HepG2 (cell line): ENCODE measurements around the gene DISP2. TPM values are rescaled to one million over a fixed set of nuclear protein-coding genes. Genes with fewer than 3 reads are reported as not detected.

Experiments used
- ATAC-seq: fragments of 200-7000 bp; cut with Tn5 transposase; 3 replicates; pipeline ENCODE4 v1.9.1; 2020; ENCODE audit warnings: mild to moderate bottlenecking, moderate library complexity
- BruUV-seq: library from RNA; stranded (reverse); fragments of 400-500 nt; replicated peaks from 2 replicates; lab custom pipeline; 2021; lab: Mats Ljungman, UMichigan
- CTCF ChIA-PET: fragments of 300-600 bp; formaldehyde crosslinking; extraction: SDS; loops from one replicate; lab custom pipeline; 2021; ENCODE audit warnings: low total read pairs, inconsistent platforms, low intra/inter-chr PET ratio; lab: Yijun Ruan, JAX
- POLR2A ChIA-PET: fragments of 350-600 bp; sonication (Branson Sonifier 250); formaldehyde crosslinking; loops from one replicate; lab custom pipeline; 2020; ENCODE audit warnings: antibody characterized with exemption, inconsistent platforms; lab: Yijun Ruan, JAX
- DNase-seq: peaks from one replicate; pipeline ENCODE4 v3.0.0-alpha.2; 2015; ENCODE audit warnings: low spot score
- FAIRE-seq: peaks from 3 replicates; lab custom pipeline; 2011; peaks lifted over from hg19 to GRCh38; lab: Jason Lieb, UNC
- H2AFZ ChIP-seq: one replicate; pipeline ENCODE4 v1.6.1; 2011; ENCODE audit warnings: low read length, inconsistent platforms
- H3K27ac ChIP-seq: fragments of 300-600 bp; 3 replicates; pipeline ENCODE4 v1.8.0; 2011; ENCODE audit warnings: mixed run types, mild to moderate bottlenecking, mixed read lengths, low read length, inconsistent platforms; ENCODE audit not compliant: insufficient read depth; ENCODE audit errors: extremely low read length
- H3K27me3 ChIP-seq, 2 experiments: fragments of 200-600 bp in 1 of 2; 2 replicates in 1 of 2; 3 replicates in 1 of 2; pipeline versions ENCODE4 v1.6.0 to v1.8.0; 2011; ENCODE audit warnings: low read length in 2 of 2, mild to moderate bottlenecking in 2 of 2, moderate library complexity in 2 of 2, inconsistent platforms in 1 of 2; ENCODE audit not compliant: insufficient read depth in 2 of 2, control insufficient read depth in 1 of 2
- H3K36me3 ChIP-seq, 2 experiments: fragments of 200-600 bp in 1 of 2; replicated peaks in 1 of 2; 2 replicates in 1 of 2; 3 replicates in 1 of 2; pipeline versions ENCODE4 v1.5.1 to v1.8.0; 2011; ENCODE audit warnings: low read length in 2 of 2, inconsistent platforms in 1 of 2; ENCODE audit not compliant: insufficient read depth in 2 of 2, control insufficient read depth in 1 of 2
- H3K4me1 ChIP-seq: 2 replicates; pipeline ENCODE4 v1.5.1; 2012; ENCODE audit warnings: low read length, inconsistent platforms; ENCODE audit not compliant: insufficient read depth
- H3K4me2 ChIP-seq: 2 replicates; pipeline ENCODE4 v1.6.0; 2011; ENCODE audit warnings: low read depth, low read length, inconsistent platforms
- H3K4me3 ChIP-seq, 3 experiments: fragments of 200-600 bp in 1 of 3; sonication (generic), shearing (Covaris generic) in 1 of 3; replicated peaks in 1 of 3; 2 replicates each; pipeline ENCODE4 v1.5.1; 2011 to 2016; ENCODE audit warnings: low read length in 3 of 3, inconsistent platforms in 2 of 3, low read depth in 2 of 3, mild to moderate bottlenecking in 2 of 3, control low read depth in 1 of 3, mixed read lengths in 1 of 3; ENCODE audit not compliant: insufficient read depth in 1 of 3
- H3K79me2 ChIP-seq: one replicate; pipeline ENCODE4 v1.6.1; 2011; ENCODE audit warnings: low read length, inconsistent platforms; ENCODE audit not compliant: insufficient read depth
- H3K9ac ChIP-seq: 2 replicates; pipeline ENCODE4 v1.6.0; 2011; ENCODE audit warnings: mild to moderate bottlenecking, low read depth, low read length, inconsistent platforms; ENCODE audit not compliant: insufficient read depth
- H3K9me3 ChIP-seq: 2 replicates; pipeline ENCODE4 v1.5.1; 2012; ENCODE audit warnings: mild to moderate bottlenecking, low read length
- H4K20me1 ChIP-seq: 2 replicates; pipeline ENCODE4 v1.6.0; 2011; ENCODE audit warnings: inconsistent platforms, mild to moderate bottlenecking, low read length, moderate library complexity; ENCODE audit not compliant: insufficient read depth
- FOXM1 ChIP-seq: sonication (generic); formaldehyde crosslinking; IDR thresholded peaks from 2 replicates; pipeline ENCODE4 v1.5.0; 2020; ENCODE audit warnings: missing genetic modification reagents
- HNRNPL ChIP-seq: fragments of 200-400 bp; formaldehyde crosslinking; IDR thresholded peaks from 2 replicates; pipeline ENCODE4 v1.6.1; 2017; ENCODE audit warnings: mild to moderate bottlenecking, low read depth, low read length
- KDM2A ChIP-seq: sonication (generic); formaldehyde crosslinking; IDR thresholded peaks from 2 replicates; pipeline ENCODE4 v1.4.0; 2020; ENCODE audit warnings: low read depth, missing genetic modification reagents, borderline replicate concordance
- RAD21 ChIP-seq: fragments of 450-650 bp; formaldehyde crosslinking; IDR thresholded peaks from 2 replicates; pipeline ENCODE4 v1.5.0; 2020; ENCODE audit warnings: mild to moderate bottlenecking
- SALL1 ChIP-seq: sonication (generic); formaldehyde crosslinking; IDR thresholded peaks from 2 replicates; pipeline ENCODE4 v1.8.0; 2022; ENCODE audit warnings: mild to moderate bottlenecking, missing genetic modification reagents
- SMC3 ChIP-seq: IDR thresholded peaks from 2 replicates; pipeline ENCODE4 v1.6.1; 2011; ENCODE audit warnings: low read length, improper control_type of control experiment
- SP140L ChIP-seq: sonication (generic); formaldehyde crosslinking; IDR thresholded peaks from 2 replicates; pipeline ENCODE4 v1.4.0; 2020; ENCODE audit warnings: missing genetic modification reagents, borderline replicate concordance
- STAG1 ChIP-seq: sonication (generic); formaldehyde crosslinking; IDR thresholded peaks from 2 replicates; pipeline ENCODE4 v1.4.0; 2020; ENCODE audit warnings: missing genetic modification reagents
- TEAD3 ChIP-seq: optimal IDR thresholded peaks from 2 replicates; pipeline ENCODE3; 2016; ENCODE audit warnings: borderline replicate concordance
- XRCC5 ChIP-seq: fragments of 200-400 bp; formaldehyde crosslinking; optimal IDR thresholded peaks from 2 replicates; pipeline ENCODE3; 2017; ENCODE audit warnings: mild to moderate bottlenecking, low read length
- ZKSCAN1 ChIP-seq: fragments of 150-350 bp; IDR thresholded peaks from 2 replicates; pipeline ENCODE4 v1.6.1; 2014; ENCODE audit warnings: low read length
- ZNF629 ChIP-seq: sonication (generic); formaldehyde crosslinking; conservative IDR thresholded peaks from 2 replicates; pipeline ENCODE4 v1.5.0; 2020; ENCODE audit warnings: missing genetic modification reagents
- ZNF678 ChIP-seq: sonication (generic); formaldehyde crosslinking; IDR thresholded peaks from 2 replicates; pipeline ENCODE4 v1.4.0; 2020; ENCODE audit warnings: mild to moderate bottlenecking, missing genetic modification reagents
- ZNF841 ChIP-seq: sonication (generic); formaldehyde crosslinking; IDR thresholded peaks from 2 replicates; pipeline ENCODE4 v1.8.1; 2023; ENCODE audit warnings: missing genetic modification reagents, borderline replicate concordance
- ZSCAN25 ChIP-seq: sonication (generic); formaldehyde crosslinking; IDR thresholded peaks from 2 replicates; pipeline ENCODE4 v1.8.0; 2022; ENCODE audit warnings: mild to moderate bottlenecking, missing genetic modification reagents
- WGBS: methylation state at CpG from one replicate; pipeline ENCODE4 v1.1.6; 2017; ENCODE audit warnings: low lambda C conversion rate; 5-methylcytosine and 5-hydroxymethylcytosine counted together
- in situ Hi-C: cut with HindIII; loops from 2 replicates; pipeline ENCODE4 v1.10.0; 2017; ENCODE audit warnings: low pct_unique_long_range_greater_than_20kb; ENCODE audit not compliant: extremely low pct_ligation_motif_present
- intact Hi-C: fragments of 100-400 bp; cut with micrococcal nuclease; formaldehyde crosslinking; loops from one replicate; pipeline ENCODE4 v1.10.0; 2022; ENCODE audit not compliant: unreplicated experiment
- polyA plus RNA-seq, 8 experiments: library from polyadenylated mRNA; depleted of rRNA in 3 of 8; stranded (reverse) in 7 of 8; unstranded in 1 of 8; fragments of >200 nt; fragmentation: Illumina TruSeq in 4 of 8; extraction: Trizol in 4 of 8; gene quantifications; 2 replicates each; pipeline versions ENCODE4 v1.2.1 to v1.2.3, GENCODE V29; 2011 to 2016; ENCODE audit warnings: low read depth in 4 of 8, missing spikeins in 1 of 8, mixed read lengths in 1 of 8; ENCODE audit not compliant: insufficient read depth in 1 of 8
- total RNA-seq, 5 experiments: library from RNA; depleted of rRNA; stranded (reverse); fragments of >200 nt; fragmentation: Illumina TruSeq; extraction: Trizol; gene quantifications; 2 replicates each; pipeline ENCODE4 v1.2.3, GENCODE V29; 2016; ENCODE audit warnings: low read depth in 1 of 5
- TF ChIP-seq, protein P1 (sequence below): sonication (generic); formaldehyde crosslinking; IDR thresholded peaks from 2 replicates; pipeline ENCODE4 v1.5.0; 2020; ENCODE audit warnings: mild to moderate bottlenecking, missing genetic modification reagents, moderate library complexity
- TF ChIP-seq, protein P2 (sequence below): sonication (generic); formaldehyde crosslinking; conservative IDR thresholded peaks from 2 replicates; pipeline ENCODE4 v1.8.0; 2022; ENCODE audit warnings: mild to moderate bottlenecking, moderate library complexity, missing genetic modification reagents
- TF ChIP-seq, protein P3 (sequence below): IDR thresholded peaks from 2 replicates; pipeline ENCODE4 v1.6.1; 2016; ENCODE audit warnings: control low read depth

Gene DISP2
- total and polyA plus RNA-seq, 2 of the 13 experiments (the other 11 are each of a cell fraction or from before 2014, with no cell fraction given): 0.09 to 0.32 TPM

DNA sequence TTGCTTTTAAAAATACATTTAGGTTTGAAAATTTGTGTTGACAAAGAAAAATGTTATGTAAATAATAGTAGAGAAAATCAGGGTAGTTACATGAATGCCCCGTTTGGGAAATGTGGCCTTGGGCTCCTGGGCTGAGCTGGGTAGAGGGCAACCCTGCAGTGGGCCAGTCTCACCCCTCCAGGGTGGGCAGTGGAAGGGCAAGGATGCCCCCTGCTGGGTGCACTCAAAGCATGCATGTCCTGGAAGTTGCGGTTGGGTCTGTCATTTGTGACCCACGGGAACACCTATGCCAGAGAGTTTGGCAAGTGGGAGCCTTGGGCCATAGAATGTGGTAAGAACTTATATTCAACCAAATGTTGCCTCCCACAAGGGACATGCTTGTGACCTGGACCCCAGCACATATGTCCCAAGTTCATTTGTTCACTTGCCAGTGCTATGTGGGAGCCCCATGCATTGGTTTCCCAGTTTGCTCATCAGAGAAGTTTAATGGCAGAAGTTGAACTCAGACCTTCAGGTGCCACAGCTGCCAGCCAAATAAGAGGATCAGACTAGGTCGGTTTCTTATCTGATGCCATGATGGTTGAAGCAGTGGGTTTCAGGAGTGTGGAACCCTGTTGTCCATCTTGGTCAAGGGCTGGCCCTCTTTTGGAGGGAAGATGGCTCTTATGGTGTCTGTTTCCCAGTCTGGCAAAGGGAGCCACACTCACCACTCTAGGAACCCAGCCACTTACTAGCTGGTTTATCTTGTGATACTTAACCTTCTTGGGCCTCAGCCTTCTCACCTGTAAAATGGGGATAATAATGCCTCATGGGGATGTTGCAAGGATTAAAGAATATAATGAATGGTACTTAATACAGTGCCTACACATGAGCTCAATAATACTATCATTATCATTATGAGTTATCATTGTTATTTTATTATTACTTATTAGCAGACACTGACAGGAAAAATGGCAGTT is 47.7 kb upstream of the DISP2 start:
- no peaks in the 10 kb centered on the region for H3K79me2 ChIP-seq
- no peak for FAIRE-seq
- peaks cover 2 to 63% of the 10 kb centered on the region in 2 experiments; a peak in 4 of 5 replicates for H3K27me3 ChIP-seq
- ChIA-PET CTCF (interaction anchor here (1.2 to 1.6 kb wide), 3 partner anchors 28 to 36 kb away, joined by 3 to 17 read pairs (median 6); partner anchors contain the start of gene ANKRD63), POLR2A (no interaction called here)
- peak; percentile 46 for DNase-seq
- TF ChIP-seq SMC3: peak; percentile 23; the same call in 1 of the 2 replicates
- TF ChIP-seq ZNF629 (CRISPR knock-in tag): peak; percentile 55; the same call in 1 of the 2 replicates
- no peak for TF ChIP-seq ZKSCAN1
- TF ChIP-seq, protein P1, sequence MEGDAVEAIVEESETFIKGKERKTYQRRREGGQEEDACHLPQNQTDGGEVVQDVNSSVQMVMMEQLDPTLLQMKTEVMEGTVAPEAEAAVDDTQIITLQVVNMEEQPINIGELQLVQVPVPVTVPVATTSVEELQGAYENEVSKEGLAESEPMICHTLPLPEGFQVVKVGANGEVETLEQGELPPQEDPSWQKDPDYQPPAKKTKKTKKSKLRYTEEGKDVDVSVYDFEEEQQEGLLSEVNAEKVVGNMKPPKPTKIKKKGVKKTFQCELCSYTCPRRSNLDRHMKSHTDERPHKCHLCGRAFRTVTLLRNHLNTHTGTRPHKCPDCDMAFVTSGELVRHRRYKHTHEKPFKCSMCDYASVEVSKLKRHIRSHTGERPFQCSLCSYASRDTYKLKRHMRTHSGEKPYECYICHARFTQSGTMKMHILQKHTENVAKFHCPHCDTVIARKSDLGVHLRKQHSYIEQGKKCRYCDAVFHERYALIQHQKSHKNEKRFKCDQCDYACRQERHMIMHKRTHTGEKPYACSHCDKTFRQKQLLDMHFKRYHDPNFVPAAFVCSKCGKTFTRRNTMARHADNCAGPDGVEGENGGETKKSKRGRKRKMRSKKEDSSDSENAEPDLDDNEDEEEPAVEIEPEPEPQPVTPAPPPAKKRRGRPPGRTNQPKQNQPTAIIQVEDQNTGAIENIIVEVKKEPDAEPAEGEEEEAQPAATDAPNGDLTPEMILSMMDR: peak; percentile 81
- no peak for TF ChIP-seq ZNF678 (CRISPR knock-in tag)
- TF ChIP-seq TEAD3 (CRISPR knock-in tag): peak; percentile 37
- TF ChIP-seq XRCC5: peak; percentile 51
- no peak for TF ChIP-seq ZNF841
- no peak for TF ChIP-seq FOXM1
- TF ChIP-seq KDM2A: 0 out of 2 replicates have a peak, but pooled peaks have one; percentile 38
- TF ChIP-seq SP140L (CRISPR knock-in tag): no peak
- peak; percentile 90 for TF ChIP-seq ZSCAN25
- 0 out of 2 replicates have a peak, but pooled peaks have one; percentile 61 for TF ChIP-seq HNRNPL
- TF ChIP-seq STAG1 (CRISPR knock-in tag): peak; percentile 84
- TF ChIP-seq RAD21 (CRISPR knock-in tag): peak; percentile 81
- TF ChIP-seq, protein P2, sequence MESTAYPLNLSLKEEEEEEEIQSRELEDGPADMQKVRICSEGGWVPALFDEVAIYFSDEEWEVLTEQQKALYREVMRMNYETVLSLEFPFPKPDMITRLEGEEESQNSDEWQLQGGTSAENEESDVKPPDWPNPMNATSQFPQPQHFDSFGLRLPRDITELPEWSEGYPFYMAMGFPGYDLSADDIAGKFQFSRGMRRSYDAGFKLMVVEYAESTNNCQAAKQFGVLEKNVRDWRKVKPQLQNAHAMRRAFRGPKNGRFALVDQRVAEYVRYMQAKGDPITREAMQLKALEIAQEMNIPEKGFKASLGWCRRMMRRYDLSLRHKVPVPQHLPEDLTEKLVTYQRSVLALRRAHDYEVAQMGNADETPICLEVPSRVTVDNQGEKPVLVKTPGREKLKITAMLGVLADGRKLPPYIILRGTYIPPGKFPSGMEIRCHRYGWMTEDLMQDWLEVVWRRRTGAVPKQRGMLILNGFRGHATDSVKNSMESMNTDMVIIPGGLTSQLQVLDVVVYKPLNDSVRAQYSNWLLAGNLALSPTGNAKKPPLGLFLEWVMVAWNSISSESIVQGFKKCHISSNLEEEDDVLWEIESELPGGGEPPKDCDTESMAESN (CRISPR knock-in tag): 0 out of 2 replicates have a peak, but pooled peaks have one; percentile 32
- TF ChIP-seq SALL1 (CRISPR knock-in tag): 0 out of 2 replicates have a peak, but pooled peaks have one; percentile 17
- TF ChIP-seq, protein P3, sequence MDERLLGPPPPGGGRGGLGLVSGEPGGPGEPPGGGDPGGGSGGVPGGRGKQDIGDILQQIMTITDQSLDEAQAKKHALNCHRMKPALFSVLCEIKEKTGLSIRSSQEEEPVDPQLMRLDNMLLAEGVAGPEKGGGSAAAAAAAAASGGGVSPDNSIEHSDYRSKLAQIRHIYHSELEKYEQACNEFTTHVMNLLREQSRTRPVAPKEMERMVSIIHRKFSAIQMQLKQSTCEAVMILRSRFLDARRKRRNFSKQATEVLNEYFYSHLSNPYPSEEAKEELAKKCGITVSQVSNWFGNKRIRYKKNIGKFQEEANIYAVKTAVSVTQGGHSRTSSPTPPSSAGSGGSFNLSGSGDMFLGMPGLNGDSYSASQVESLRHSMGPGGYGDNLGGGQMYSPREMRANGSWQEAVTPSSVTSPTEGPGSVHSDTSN (CRISPR knock-in tag): no peak
- H3K9me3 ChIP-seq: no peaks in the 10 kb centered on the region
- no peaks in the 10 kb centered on the region for H3K4me1 ChIP-seq
- H3K27ac ChIP-seq: no peak overlapping the region
- intact Hi-C loops (loop anchor here (1.0 kb wide), 1 partner anchor 31 kb away; no protein-coding TSS in a partner anchor), in situ Hi-C loops (loop anchor here (5.0 kb wide), 1 partner anchor 33 kb away; no protein-coding TSS in a partner anchor)
- no peak overlapping the region for H3K4me2 ChIP-seq
- no peak overlapping the region for H2AFZ ChIP-seq
- no TSS peak for BruUV-seq
- no peaks in the 10 kb centered on the region for H3K36me3 ChIP-seq
- 5% methylated on average over 4 of the region's 4 CpGs for WGBS
- no peaks in the 10 kb centered on the region for H4K20me1 ChIP-seq
- ATAC-seq: peak; percentile 76
- H3K9ac ChIP-seq: no peak overlapping the region
- no peak overlapping the region for H3K4me3 ChIP-seq
